Activated CD4-positive, alpha-beta T cell treated with anti-CD3 and anti-CD28 coated beads for 36 hours (primary cell): Measurements from ENCODE around the gene CHRDL2. TPM values are rescaled to one million over a fixed set of nuclear protein-coding genes. Genes with fewer than 3 reads are reported as not detected.

ENCODE experiments used
- ATAC-seq: fragments of 200-7000 bp; cut with Tn5 transposase; one replicate; pipeline ENCODE4 v1.10.0; 2021; ENCODE audit warnings: mild to moderate bottlenecking, moderate library complexity
- CTCF ChIA-PET: fragments of 350-600 bp; sonication (Branson Sonifier 250); formaldehyde crosslinking; loops from one replicate; lab custom pipeline; 2021; ENCODE audit warnings: antibody characterized with exemption; lab: Charles Lee
- POLR2A ChIA-PET: fragments of 350-600 bp; sonication (Branson Sonifier 250); formaldehyde crosslinking; loops from one replicate; lab custom pipeline; 2021; ENCODE audit warnings: antibody characterized with exemption, inconsistent platforms; lab: Charles Lee
- DNase-seq: peaks from one replicate; pipeline ENCODE4 v3.0.0-alpha.2; 2020
- H3K27ac Mint-ChIP-seq: one replicate; pipeline ENCODE4 v1.8.0; 2021; ENCODE audit warnings: mixed read lengths
- H3K27me3 Mint-ChIP-seq: one replicate; pipeline ENCODE4 v1.8.0; 2021; ENCODE audit warnings: mixed read lengths
- H3K36me3 Mint-ChIP-seq: one replicate; pipeline ENCODE4 v1.8.0; 2021; ENCODE audit warnings: low read depth, mixed read lengths
- H3K4me1 Mint-ChIP-seq: one replicate; pipeline ENCODE4 v1.8.0; 2021; ENCODE audit warnings: mixed read lengths
- H3K4me3 Mint-ChIP-seq: one replicate; pipeline ENCODE4 v1.8.0; 2021; ENCODE audit warnings: mild to moderate bottlenecking, moderate library complexity, mixed read lengths
- H3K9me3 Mint-ChIP-seq: one replicate; pipeline ENCODE4 v1.8.0; 2021; ENCODE audit warnings: low read depth, mixed read lengths
- intact Hi-C, 2 experiments: fragments of 100-400 bp; cut with DNase I in 1 of 2; cut with micrococcal nuclease in 1 of 2; formaldehyde crosslinking; loops; one replicate each; pipeline versions ENCODE4 v1.14.2 to v1.15.1; 2022 to 2024; cut with DNase I, micrococcal nuclease
- total RNA-seq, 2 experiments: library from RNA; stranded (reverse); gene quantifications; one replicate each; pipeline ENCODE4 v1.2.3, GENCODE V29; 2021

The CHRDL2 gene
- total RNA-seq, 2 experiments from 2014 or later: not detected

- no peaks in the 10 kb centered on the region for H3K9me3 Mint-ChIP-seq
- no peak overlapping the region for H3K27ac Mint-ChIP-seq
- CTCF ChIA-PET: interaction anchor here (0.6 to 1.6 kb wide), 3 partner anchors 9 to 16 kb away, joined by 3 to 4 read pairs (median 3); no protein-coding TSS in a partner anchor
Observed at GRCh38 chr11:74696500-74696899, 34.7 kb downstream of the CHRDL2 start.

GRCh38 chr11:74695705-74696280, 35.4 kb downstream of the CHRDL2 start:
- peaks cover 7% of the 10 kb centered on the region for H3K27me3 Mint-ChIP-seq
- H3K9me3 Mint-ChIP-seq: no peaks in the 10 kb centered on the region
- DNase-seq (no peak), ATAC-seq (no peak)
- no peaks in the 10 kb centered on the region for H3K36me3 Mint-ChIP-seq
- peaks cover 4% of the 10 kb centered on the region for H3K4me1 Mint-ChIP-seq
- no peak overlapping the region for H3K27ac Mint-ChIP-seq
- no peak overlapping the region for H3K4me3 Mint-ChIP-seq
- POLR2A ChIA-PET: no interaction called here
- intact Hi-C loops: no loop called here
- CTCF ChIA-PET: interaction anchor here (0.6 to 1.6 kb wide), 3 partner anchors 9 to 15 kb away, joined by 3 to 4 read pairs (median 3); no protein-coding TSS in a partner anchor

More at GRCh38 chr11:74696500-74696899, 34.7 kb downstream of the CHRDL2 start:
- DNase-seq (no peak), ATAC-seq (no peak)
- Mint-ChIP-seq H3K36me3 (no peaks in the 10 kb centered on the region), H3K4me3 (no peak overlapping the region), H3K4me1 (peaks cover 4% of the 10 kb centered on the region), H3K27me3 (peaks cover 7% of the 10 kb centered on the region)
- POLR2A ChIA-PET: no interaction called here
- intact Hi-C loops: no loop called here

- ATAC-seq (no peak), DNase-seq (no peak)
- POLR2A ChIA-PET: no interaction called here
- Mint-ChIP-seq H3K4me3 (no peak overlapping the region), H3K36me3 (no peaks in the 10 kb centered on the region), H3K9me3 (no peaks in the 10 kb centered on the region), H3K27me3 (peaks cover 7% of the 10 kb centered on the region), H3K27ac (no peak overlapping the region), H3K4me1 (peaks cover 4% of the 10 kb centered on the region)
- CTCF ChIA-PET: interaction anchor here (0.6 to 0.7 kb wide), 2 partner anchors 8 to 236 kb away, joined by 3 read pairs; no protein-coding TSS in a partner anchor
- intact Hi-C loops: no loop called here
Observed at GRCh38 chr11:74694136-74694930, 36.9 kb downstream of the CHRDL2 start.

GRCh38 chr11:74693531-74693930, 37.7 kb downstream of the CHRDL2 start:
- Mint-ChIP-seq H3K9me3 (no peaks in the 10 kb centered on the region), H3K4me3 (no peak overlapping the region)
- POLR2A ChIA-PET: no interaction called here

GRCh38 chr11:74691755-74692154, 39.5 kb downstream of the CHRDL2 start:
- CTCF ChIA-PET: interaction anchor here (0.7 to 1.4 kb wide), 3 partner anchors 10 to 798 kb away, joined by 3 to 6 read pairs (median 4); no protein-coding TSS in a partner anchor
- no peak for ATAC-seq

More at GRCh38 chr11:74693531-74693930, 37.7 kb downstream of the CHRDL2 start:
- DNase-seq: no peak
- peaks cover 7% of the 10 kb centered on the region for H3K27me3 Mint-ChIP-seq
- intact Hi-C loops: no loop called here
- no peaks in the 10 kb centered on the region for H3K36me3 Mint-ChIP-seq
- ATAC-seq: no peak
- no peak overlapping the region for H3K27ac Mint-ChIP-seq
- peaks cover 4% of the 10 kb centered on the region for H3K4me1 Mint-ChIP-seq
- CTCF ChIA-PET: interaction anchor here (0.6 to 0.9 kb wide), 3 partner anchors 9 to 123 kb away, joined by 3 read pairs; no protein-coding TSS in a partner anchor

GRCh38 chr11:74689666-74690065, 41.6 kb downstream of the CHRDL2 start:
- Mint-ChIP-seq H3K27ac (no peak overlapping the region), H3K4me3 (no peak overlapping the region), H3K36me3 (no peaks in the 10 kb centered on the region), H3K27me3 (peaks cover 4% of the 10 kb centered on the region), H3K9me3 (no peaks in the 10 kb centered on the region), H3K4me1 (no peaks in the 10 kb centered on the region)
- DNase-seq (no peak), ATAC-seq (peak; percentile 66)
- ChIA-PET POLR2A (no interaction called here), CTCF (interaction anchor here (1.4 kb wide), 1 partner anchor 12 kb away, joined by 4 read pairs; no protein-coding TSS in a partner anchor)
- intact Hi-C loops: no loop called here

More at GRCh38 chr11:74691755-74692154, 39.5 kb downstream of the CHRDL2 start:
- Mint-ChIP-seq H3K27ac (no peak overlapping the region), H3K27me3 (peaks cover 3% of the 10 kb centered on the region), H3K9me3 (no peaks in the 10 kb centered on the region), H3K36me3 (no peaks in the 10 kb centered on the region), H3K4me3 (no peak overlapping the region), H3K4me1 (no peaks in the 10 kb centered on the region)
- DNase-seq: no peak
- intact Hi-C loops: no loop called here
- POLR2A ChIA-PET: no interaction called here

GRCh38 chr11:74687237-74688023, 43.8 kb downstream of the CHRDL2 start:
- no peak for DNase-seq
- Mint-ChIP-seq H3K4me1 (no peaks in the 10 kb centered on the region), H3K36me3 (no peaks in the 10 kb centered on the region), H3K4me3 (no peak overlapping the region), H3K27me3 (peaks cover 11% of the 10 kb centered on the region), H3K9me3 (no peaks in the 10 kb centered on the region), H3K27ac (no peak overlapping the region)
- CTCF ChIA-PET: interaction anchor here (0.5 to 1.7 kb wide), 3 partner anchors 9 to 1313 kb away, joined by 3 to 5 read pairs (median 4); no protein-coding TSS in a partner anchor
- POLR2A ChIA-PET: no interaction called here
- ATAC-seq: no peak
- intact Hi-C loops: no loop called here

GRCh38 chr11:74686792-74687191, 44.4 kb downstream of the CHRDL2 start:
- no peaks in the 10 kb centered on the region for H3K9me3 Mint-ChIP-seq
- ATAC-seq (no peak), DNase-seq (no peak)

GRCh38 chr11:74685905-74686304, 45.3 kb downstream of the CHRDL2 start:
- ChIA-PET POLR2A (no interaction called here), CTCF (interaction anchor here (1.1 to 2.3 kb wide), 4 partner anchors 10 to 54 kb away, joined by 4 to 8 read pairs (median 6); no protein-coding TSS in a partner anchor)
- H3K4me3 Mint-ChIP-seq: no peak overlapping the region
- H3K27ac Mint-ChIP-seq: no peak overlapping the region
- no peaks in the 10 kb centered on the region for H3K4me1 Mint-ChIP-seq
- H3K9me3 Mint-ChIP-seq: no peaks in the 10 kb centered on the region
- H3K36me3 Mint-ChIP-seq: no peaks in the 10 kb centered on the region
- H3K27me3 Mint-ChIP-seq: peaks cover 13% of the 10 kb centered on the region
- intact Hi-C loops: no loop called here
- ATAC-seq (no peak), DNase-seq (no peak)

More at GRCh38 chr11:74686792-74687191, 44.4 kb downstream of the CHRDL2 start:
- intact Hi-C loops: no loop called here
- Mint-ChIP-seq H3K27me3 (peaks cover 13% of the 10 kb centered on the region), H3K4me1 (no peaks in the 10 kb centered on the region), H3K27ac (no peak overlapping the region), H3K36me3 (no peaks in the 10 kb centered on the region), H3K4me3 (no peak overlapping the region)
- POLR2A ChIA-PET: no interaction called here
- CTCF ChIA-PET: interaction anchor here (0.5 to 2.3 kb wide), 5 partner anchors 9 to 1313 kb away, joined by 3 to 8 read pairs (median 5); no protein-coding TSS in a partner anchor

- ATAC-seq (no peak), DNase-seq (no peak)
- peaks cover 13% of the 10 kb centered on the region for H3K27me3 Mint-ChIP-seq
- intact Hi-C loops: no loop called here
- no peaks in the 10 kb centered on the region for H3K4me1 Mint-ChIP-seq
- H3K4me3 Mint-ChIP-seq: no peak overlapping the region
- H3K36me3 Mint-ChIP-seq: no peaks in the 10 kb centered on the region
- ChIA-PET CTCF (interaction anchor here (0.6 to 2.3 kb wide), 2 partner anchors 41 to 73 kb away, joined by 3 to 8 read pairs; no protein-coding TSS in a partner anchor), POLR2A (no interaction called here)
- H3K27ac Mint-ChIP-seq: no peak overlapping the region
- H3K9me3 Mint-ChIP-seq: no peaks in the 10 kb centered on the region
Observed at GRCh38 chr11:74685338-74685737, 45.9 kb downstream of the CHRDL2 start.

- POLR2A ChIA-PET: no interaction called here
- no peaks in the 10 kb centered on the region for H3K4me1 Mint-ChIP-seq
- H3K4me3 Mint-ChIP-seq: no peak overlapping the region
- peaks cover 13% of the 10 kb centered on the region for H3K27me3 Mint-ChIP-seq
- no peaks in the 10 kb centered on the region for H3K36me3 Mint-ChIP-seq
- CTCF ChIA-PET: interaction anchor here (0.6 to 2.3 kb wide), 2 partner anchors 42 to 73 kb away, joined by 3 to 8 read pairs; no protein-coding TSS in a partner anchor
- intact Hi-C loops: no loop called here
- no peak for ATAC-seq
- no peak for DNase-seq
- no peaks in the 10 kb centered on the region for H3K9me3 Mint-ChIP-seq
- no peak overlapping the region for H3K27ac Mint-ChIP-seq
Observed at GRCh38 chr11:74684661-74685060, 46.6 kb downstream of the CHRDL2 start.
